Measurements from ENCODE around the gene CCL8.

Gene CCL8

DNA sequence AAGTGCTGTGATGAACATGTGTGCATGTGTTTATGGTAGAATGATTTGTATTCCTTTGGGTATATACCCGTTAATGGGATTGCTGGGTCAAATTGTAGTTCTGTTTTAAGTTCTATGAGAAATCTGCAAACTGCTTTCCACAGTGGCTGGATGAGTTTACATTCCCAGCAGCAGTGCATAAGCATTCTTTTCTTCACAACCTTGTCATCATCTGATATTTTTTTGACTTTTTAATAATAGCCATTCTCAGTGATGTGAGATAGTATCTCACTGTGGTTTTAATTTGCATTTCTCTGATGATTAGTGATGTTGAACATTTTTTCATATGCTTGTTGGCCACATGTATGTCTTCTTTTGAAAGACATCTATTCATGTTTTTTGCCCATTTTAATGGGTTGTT is 18.5 kb downstream of the CCL8 start:
- in situ Hi-C loops (cut with HindIII; ENCODE audit: low pct_unique_long_range_greater_than_20kb, low sequenced_read_pairs): no loop called here
- TF ChIP-seq JUND (IDR thresholded peaks at IDR 0.05; ENCODE audit: low read depth): no peak
- no peak for DNase-seq (ENCODE audit: low read depth in 1 of 2, low spot score in 1 of 2)

DNA sequence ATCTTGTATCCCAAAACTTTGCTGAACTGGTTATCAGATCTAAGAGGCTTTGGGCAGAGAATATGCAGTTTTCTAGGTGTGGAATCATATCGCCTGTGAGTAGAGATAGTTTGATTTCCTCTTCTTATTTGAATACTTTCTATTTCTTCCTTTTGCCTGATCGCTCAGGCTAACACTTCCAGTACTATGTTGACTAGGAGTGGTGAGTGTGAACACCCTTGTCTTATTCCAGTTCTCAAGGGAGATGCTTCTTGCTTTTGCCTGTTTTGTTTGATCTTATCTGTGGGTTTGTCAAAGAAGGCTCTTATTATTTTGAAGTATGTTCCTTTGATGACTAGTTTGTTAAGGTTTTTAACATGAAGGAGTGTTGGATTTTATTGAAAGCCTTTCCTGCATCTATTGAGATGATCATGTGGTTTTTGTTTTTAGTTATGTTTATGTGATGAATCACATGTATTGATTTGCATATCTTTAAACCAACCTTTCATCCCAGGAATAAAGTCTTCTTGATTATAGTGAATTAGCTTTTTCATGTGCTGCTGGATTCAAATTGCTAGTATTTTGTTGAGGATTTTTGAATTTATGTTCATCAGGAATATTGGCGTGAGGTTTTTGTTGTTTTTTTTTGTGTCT is 20.0 kb downstream of the CCL8 start:
- TF ChIP-seq JUND (IDR thresholded peaks at IDR 0.05; ENCODE audit: low read depth): no peak
- in situ Hi-C loops (cut with HindIII; ENCODE audit: low pct_unique_long_range_greater_than_20kb, low sequenced_read_pairs): no loop called here
- DNase-seq (ENCODE audit: low read depth in 1 of 2, low spot score in 1 of 2): no peak

DNA sequence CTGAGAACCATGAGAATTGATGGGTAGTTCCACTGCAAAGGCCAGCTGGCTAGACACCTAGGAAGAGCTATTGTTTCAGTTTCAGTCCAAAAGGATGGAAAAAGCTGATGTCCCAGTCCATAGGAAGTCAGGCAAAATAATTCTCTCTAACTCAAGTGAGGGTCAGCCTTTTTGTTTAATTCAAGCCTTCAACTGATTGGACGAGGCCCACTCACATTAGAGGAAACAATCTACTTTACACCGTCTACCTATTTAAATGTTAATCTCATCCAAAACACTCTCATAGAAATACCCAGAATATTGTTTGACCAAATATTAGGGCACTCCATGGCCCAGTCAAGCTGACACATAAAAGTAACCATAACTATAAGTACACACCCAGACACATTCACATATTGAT is 22.7 kb downstream of the CCL8 start:
- in situ Hi-C loops (cut with HindIII; ENCODE audit: low pct_unique_long_range_greater_than_20kb, low sequenced_read_pairs): no loop called here
- no peak for TF ChIP-seq JUND (IDR thresholded peaks at IDR 0.05; ENCODE audit: low read depth)
- no peak for DNase-seq (ENCODE audit: low read depth in 1 of 2, low spot score in 1 of 2)

DNA sequence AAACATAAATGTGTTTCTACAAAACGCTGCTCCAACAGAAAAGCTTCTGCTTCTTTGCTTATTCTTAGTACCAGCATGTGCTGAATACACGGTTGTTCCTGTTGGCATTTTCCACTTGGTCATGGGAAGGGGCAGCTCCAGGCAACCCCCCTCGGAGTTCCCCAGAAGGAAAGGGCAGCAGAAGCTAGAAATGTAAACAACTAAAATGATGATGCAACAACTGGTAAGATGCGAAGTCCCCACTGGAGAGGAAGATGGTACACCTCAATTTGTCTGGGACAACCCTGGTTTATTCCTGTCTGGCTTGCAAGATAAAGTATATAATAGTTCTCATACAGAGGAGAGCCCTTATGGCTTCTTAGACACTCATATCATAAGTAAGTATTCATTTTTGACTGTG is 27.8 kb downstream of the CCL8 start:
- DNase-seq (ENCODE audit: low read depth in 1 of 2, low spot score in 1 of 2): no peak
- no peak for TF ChIP-seq JUND (IDR thresholded peaks at IDR 0.05; ENCODE audit: low read depth)
- in situ Hi-C loops (cut with HindIII; ENCODE audit: low pct_unique_long_range_greater_than_20kb, low sequenced_read_pairs): no loop called here

DNA sequence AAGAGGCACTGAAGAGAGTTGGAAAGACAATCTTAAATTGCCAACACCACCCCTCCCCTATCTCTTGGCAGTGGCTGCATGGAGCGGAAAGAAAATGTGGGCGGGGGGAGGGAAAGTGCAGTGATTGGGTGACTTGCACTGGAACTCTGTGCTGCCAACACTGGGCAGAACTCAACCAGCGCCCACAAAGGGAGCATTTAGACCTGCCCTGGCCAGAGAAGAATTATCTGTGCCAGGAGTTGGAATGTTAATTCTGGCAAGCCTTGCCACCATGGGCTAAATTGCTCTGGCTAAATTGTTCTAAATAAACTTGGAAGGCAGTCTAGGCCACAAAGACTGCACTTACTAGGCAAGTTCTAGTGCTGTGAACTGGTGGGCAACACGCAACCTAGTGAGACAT is 30.5 kb downstream of the CCL8 start:
- TF ChIP-seq JUND (IDR thresholded peaks at IDR 0.05; ENCODE audit: low read depth): no peak
- in situ Hi-C loops (cut with HindIII; ENCODE audit: low pct_unique_long_range_greater_than_20kb, low sequenced_read_pairs): no loop called here
- no peak for DNase-seq (ENCODE audit: low read depth in 1 of 2, low spot score in 1 of 2)

DNA sequence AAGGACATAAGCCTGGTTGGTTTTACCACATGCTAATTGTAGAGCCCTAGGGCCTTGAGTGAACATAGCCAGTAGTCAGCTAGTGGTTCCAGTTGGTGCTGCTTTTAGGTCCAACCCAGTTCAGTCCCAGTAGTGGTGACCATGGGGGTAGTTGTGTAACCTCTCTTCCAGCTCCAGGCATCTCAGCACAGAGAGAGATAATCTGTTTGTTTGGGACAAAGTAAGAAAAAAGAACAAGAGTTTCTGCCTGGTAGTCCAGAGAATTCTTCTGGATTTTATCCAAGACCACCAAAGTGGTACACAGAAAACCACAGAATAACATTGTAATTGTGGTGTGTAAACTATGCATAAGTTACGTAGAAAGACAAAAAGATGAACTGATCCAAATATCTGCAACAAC is 31.9 kb downstream of the CCL8 start:
- in situ Hi-C loops (cut with HindIII; ENCODE audit: low pct_unique_long_range_greater_than_20kb, low sequenced_read_pairs): no loop called here
- no peak for DNase-seq (ENCODE audit: low read depth in 1 of 2, low spot score in 1 of 2)
- TF ChIP-seq JUND (IDR thresholded peaks at IDR 0.05; ENCODE audit: low read depth): no peak

DNA sequence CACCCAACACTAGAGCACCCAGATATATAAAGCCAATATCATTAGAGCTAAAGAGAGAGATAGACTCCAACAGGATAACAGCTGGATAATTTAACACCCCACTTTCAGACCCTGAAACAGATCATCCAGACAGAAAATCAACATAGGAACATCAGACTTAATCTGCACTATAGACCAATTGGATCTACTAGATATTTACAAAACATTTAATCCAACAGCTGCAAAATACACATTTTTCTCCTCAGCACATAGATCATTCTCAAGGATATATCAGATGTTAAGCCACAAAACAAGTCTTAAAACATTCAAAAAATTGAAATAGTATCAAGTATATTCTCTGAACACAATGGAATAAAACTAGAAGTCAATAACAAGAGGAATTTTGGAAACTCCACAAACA is 33.0 kb downstream of the CCL8 start:
- DNase-seq (ENCODE audit: low read depth in 1 of 2, low spot score in 1 of 2): no peak
- in situ Hi-C loops (cut with HindIII; ENCODE audit: low pct_unique_long_range_greater_than_20kb, low sequenced_read_pairs): no loop called here

DNA sequence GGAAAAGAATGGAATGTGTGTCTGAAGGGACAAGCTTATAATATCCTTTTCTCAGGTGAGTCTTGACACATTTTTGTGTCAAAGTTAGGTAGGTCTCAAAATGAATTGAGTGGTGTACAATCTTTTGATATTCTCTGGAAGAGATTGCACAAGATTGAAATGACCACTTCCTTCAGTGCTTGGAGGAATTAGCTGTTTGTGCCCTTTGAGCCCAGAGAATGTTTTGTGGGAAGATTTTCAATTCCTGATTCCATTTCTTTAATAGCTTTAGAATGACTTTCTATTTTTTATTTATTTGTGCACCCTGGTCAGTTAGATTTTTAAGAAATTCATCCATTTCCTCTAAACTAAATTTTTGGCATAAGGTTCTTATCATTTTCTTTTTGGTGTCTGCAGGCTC is 35.4 kb downstream of the CCL8 start:
- no peak for DNase-seq (ENCODE audit: low read depth in 1 of 2, low spot score in 1 of 2)
- no peak for TF ChIP-seq JUND (IDR thresholded peaks at IDR 0.05; ENCODE audit: low read depth)
- in situ Hi-C loops (cut with HindIII; ENCODE audit: low pct_unique_long_range_greater_than_20kb, low sequenced_read_pairs): no loop called here

More for the DNA sequence above, 33.0 kb downstream of the CCL8 start:
- TF ChIP-seq JUND (IDR thresholded peaks at IDR 0.05; ENCODE audit: low read depth): no peak

DNA sequence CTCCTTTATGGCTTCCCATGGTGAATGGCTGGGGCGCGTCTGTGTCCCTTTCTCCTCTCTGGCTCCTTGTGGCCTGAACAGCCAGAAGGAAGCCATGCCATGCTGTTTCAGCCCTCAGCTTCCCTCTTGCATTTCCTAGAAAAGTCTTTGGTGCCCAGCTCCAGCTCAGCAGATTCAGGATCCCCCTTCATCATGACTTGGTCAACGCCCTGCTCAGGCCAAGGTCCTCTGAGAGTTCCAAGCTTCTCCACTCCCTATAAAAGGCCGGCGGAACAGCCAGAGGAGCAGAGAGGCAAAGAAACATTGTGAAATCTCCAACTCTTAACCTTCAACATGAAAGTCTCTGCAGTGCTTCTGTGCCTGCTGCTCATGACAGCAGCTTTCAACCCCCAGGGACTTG is 37.0 kb downstream of the CCL8 start, which contains the start of gene CCL13:
TSS of gene CCL13 (plus strand) at position 287 of the 400 bp plus-strand sequence. CDS start at position 334, 47 bp downstream.
- DNase-seq (ENCODE audit: low read depth in 1 of 2, low spot score in 1 of 2): no peak
- no peak for TF ChIP-seq JUND (IDR thresholded peaks at IDR 0.05; ENCODE audit: low read depth)
- in situ Hi-C loops (cut with HindIII; ENCODE audit: low pct_unique_long_range_greater_than_20kb, low sequenced_read_pairs): no loop called here

DNA sequence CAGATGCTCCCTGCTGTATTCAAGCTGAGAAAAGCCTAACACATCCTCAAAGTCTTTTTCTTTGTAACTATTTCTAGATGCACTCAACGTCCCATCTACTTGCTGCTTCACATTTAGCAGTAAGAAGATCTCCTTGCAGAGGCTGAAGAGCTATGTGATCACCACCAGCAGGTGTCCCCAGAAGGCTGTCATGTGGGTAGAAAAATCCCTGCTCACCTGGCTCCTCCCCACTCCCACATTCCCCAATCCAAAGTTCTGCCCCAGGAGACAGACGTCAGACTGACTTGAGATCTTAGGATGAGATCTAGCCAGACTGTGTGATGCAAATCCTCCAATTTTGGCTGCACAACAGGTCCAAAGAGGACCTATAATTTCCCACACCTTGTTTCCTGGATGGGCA is 38.2 kb downstream of the CCL8 start:
- TF ChIP-seq JUND (IDR thresholded peaks at IDR 0.05; ENCODE audit: low read depth): no peak
- in situ Hi-C loops (cut with HindIII; ENCODE audit: low pct_unique_long_range_greater_than_20kb, low sequenced_read_pairs): no loop called here
- DNase-seq (ENCODE audit: low read depth in 1 of 2, low spot score in 1 of 2): peak in 1 of 2 experiments; percentile 43

DNA sequence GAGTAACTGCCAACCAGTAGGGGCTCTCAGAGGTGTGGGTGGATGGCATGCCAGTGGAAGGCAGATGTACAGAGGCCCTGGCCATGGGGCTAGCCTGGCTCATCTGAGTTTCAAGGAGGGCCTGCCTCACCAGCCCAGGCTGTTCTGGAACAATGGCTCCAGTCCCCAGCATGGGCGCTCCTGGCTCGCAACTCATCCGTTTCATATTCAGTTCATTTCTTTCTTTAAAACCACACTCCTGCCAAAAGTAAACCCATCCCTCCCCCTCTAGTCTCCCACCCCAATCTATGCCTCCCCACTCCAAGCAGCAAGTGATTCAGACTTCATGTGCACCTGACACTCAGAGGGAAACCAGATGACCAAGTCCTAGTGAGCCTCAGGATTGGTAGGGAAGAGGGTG is 39.4 kb downstream of the CCL8 start:
- in situ Hi-C loops (cut with HindIII; ENCODE audit: low pct_unique_long_range_greater_than_20kb, low sequenced_read_pairs): no loop called here
- no peak for DNase-seq (ENCODE audit: low read depth in 1 of 2, low spot score in 1 of 2)
- TF ChIP-seq JUND (IDR thresholded peaks at IDR 0.05; ENCODE audit: low read depth): no peak

DNA sequence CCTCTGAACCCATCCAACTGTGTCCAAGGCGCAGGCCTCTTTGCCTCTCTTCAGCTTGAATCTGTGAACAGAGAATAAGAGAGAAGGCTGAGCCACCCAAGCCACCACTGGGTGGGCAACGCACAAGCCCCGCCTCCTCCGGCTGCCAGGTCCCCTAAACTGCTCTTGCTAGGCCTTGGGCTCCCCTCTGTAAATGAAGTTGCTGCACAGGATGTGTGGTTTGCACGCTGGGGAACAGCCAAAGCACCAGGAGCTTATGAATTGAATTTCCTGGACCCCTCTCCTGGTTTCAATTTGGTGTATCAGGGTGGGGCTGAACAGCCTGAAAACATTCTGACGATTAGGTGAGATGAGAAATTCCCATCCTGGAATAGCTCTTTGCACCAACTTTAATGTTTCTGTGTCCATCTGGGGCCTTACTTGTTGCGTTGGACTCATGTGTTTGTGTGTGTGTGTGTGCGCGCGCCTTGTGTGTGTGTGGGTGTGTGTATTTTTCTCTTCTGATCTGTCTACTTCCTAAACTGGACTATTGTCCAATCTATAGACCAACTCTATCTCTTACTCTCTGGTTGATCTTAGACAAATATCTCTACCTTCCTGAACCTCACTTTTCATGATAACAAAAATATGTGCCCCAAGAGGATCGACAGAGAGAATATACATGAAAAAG is 41.5 kb downstream of the CCL8 start:
- DNase-seq (ENCODE audit: low read depth in 1 of 2, low spot score in 1 of 2): no peak
- in situ Hi-C loops (cut with HindIII; ENCODE audit: low pct_unique_long_range_greater_than_20kb, low sequenced_read_pairs): no loop called here
- no peak for TF ChIP-seq JUND (IDR thresholded peaks at IDR 0.05; ENCODE audit: low read depth)

DNA sequence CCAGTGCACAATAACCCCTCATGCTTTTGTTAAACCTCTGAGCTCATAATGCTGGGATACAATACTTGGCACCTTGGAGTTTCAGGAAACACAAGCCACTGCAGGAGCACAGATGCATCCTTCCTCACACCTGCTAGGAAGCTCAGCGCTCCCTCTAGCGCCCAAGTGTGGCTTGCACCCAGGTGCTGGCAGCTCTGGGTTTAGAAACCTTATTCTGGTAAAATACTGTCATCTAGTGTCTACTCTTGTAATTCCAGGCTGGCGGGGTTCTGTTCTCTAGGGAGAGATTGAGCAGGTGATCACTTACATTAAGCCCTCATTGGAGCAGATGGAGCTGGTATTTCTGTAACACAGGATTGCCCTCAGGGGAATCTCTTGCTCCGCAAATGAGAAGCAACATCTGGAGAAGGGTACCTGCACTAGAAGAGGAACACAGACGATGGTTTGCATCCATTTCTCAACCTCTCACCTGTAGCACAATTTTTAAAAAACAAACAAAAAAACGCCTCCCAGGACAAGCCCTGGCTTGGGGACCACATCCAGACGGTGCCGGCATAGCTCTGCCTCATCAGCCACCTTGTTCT is 42.3 kb downstream of the CCL8 start:
- DNase-seq (ENCODE audit: low read depth in 1 of 2, low spot score in 1 of 2): peak; percentile 83 to 95
- no peak for TF ChIP-seq JUND (IDR thresholded peaks at IDR 0.05; ENCODE audit: low read depth)
- in situ Hi-C loops (cut with HindIII; ENCODE audit: low pct_unique_long_range_greater_than_20kb, low sequenced_read_pairs): no loop called here

All from T47D (cell line).